ENCODE results near the gene ABCB9.

ABCB9 gene

DNA sequence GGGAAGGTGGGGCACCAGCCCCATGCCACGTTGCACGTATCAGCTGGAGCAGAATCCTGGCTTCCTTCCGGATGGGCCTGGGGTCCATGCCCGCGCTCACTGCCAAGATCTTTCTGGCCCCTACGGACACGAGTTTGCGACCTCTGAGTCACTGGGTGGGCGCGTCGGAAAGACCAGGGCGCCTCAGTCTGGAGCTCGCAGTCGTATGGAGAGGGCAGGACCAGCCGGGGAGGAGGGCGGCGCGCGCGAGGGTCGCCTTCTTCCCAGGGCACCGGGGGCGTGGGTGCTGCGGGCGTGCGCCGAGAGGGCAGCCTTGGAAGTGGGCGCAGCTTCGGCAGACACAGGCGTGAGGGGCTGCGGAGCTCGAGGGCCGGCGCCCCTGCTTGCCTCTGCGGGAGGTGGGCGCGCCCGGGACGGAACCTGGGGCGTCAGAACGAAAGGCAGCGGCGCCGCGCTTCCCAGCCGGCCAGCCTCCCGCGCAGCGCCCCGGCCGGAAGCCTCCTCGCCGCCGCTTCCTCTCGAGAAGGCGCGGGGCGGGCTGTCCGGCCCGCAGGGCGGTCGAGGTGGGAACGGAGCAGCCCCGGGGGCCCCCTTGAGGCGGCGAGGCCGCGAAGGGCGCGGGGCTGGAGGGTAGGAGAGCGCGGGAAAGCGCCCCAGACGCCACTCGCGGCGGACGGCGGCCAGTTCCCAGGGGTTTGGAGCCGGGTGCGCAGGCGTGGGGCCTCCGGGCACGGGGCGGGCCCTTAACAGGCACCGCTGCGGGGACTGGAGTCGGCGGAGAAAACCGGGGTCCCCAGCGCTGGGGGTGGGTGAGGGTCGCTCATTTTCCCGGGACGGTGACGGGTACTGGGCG, 14.1 kb upstream of the ABCB9 start, which contains the start of gene ARL6IP4:
Gene ARL6IP4 (plus strand): TSS at position 499 of the 853 bp plus-strand sequence. CDS start 459 bp downstream, outside the sequence.
- DNase-seq, result peak; percentile 58

DNA sequence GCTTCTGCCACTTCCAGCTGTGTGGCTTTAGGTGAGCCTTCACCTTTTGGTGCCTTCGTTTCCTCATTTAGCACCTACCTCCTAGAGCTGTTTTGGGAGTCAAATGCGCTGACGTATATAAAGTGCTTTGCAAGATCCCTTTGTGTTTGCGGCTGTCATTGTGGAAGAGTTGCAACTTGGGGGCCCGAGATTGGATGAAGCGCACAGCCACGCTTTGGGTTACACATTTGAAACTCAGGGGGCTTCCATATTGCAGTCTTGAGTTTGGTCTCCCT, 13.6 kb upstream of the ABCB9 start:
- no peak for DNase-seq

DNA sequence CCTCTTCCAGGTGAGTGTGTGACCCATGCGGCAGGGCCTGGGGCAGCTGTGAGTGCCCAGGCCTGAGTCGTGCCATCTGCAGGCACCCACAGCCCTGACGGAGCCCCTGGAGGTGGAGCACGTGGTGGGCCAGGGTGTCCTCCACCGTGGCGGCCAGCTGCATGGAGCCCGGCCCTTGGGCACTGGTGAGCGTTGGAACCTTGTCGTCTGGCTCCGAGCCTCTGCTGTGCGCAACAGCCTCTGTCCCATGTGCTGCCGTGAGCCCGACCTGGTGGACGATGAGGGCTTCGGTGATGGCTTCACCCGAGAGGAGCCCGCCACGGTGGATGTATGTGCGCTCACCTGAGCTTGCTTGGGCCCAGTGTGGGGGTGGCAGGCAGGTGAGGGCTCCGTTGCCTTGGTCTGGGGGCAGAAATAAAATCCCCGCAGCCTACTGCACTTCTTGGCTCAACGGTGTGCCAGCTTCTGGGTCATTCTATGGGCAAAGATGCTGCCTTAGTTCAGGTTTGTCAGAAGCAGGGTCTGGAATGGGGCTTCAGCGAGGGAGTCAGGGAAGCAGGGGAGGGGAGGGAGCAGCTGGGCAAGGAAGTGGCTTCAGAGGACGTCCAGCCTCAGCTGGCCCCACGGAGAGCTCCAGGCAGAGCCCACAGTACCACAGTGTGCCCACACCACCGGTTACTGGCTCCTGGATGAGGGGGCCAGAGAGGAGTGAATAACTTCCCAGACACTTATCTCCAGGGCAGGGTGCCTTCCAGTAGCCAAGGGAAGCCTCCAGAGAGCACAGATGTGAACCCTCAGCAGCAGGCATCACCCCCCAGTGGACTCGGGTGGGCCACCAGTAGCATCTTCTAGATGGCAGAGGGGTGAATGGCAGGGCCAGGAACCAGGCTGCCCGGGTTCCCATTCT, 13.0 kb upstream of the ABCB9 start:
- no peak for DNase-seq

DNA sequence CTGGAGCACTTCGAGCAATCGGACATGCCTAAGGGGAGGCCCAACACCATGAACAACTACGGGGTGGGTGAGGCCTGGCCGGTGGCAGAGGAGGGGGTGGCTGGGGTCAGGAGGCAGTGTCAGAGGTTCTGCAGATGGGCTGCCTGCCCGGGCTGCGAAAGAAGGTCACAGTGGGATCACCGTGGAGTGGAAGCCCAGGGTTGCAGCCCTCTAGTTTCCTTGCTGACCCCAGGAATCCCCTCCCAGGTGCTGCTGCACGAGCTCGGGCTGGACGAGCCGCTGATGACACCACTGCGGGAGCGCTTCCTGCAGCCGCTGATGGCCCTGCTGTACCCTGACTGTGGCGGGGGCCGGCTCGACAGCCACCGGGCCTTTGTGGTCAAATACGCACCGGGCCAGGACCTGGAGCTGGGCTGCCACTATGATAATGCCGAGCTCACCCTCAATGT, 12.3 kb upstream of the ABCB9 start:
- DNase-seq, result no peak

DNA sequence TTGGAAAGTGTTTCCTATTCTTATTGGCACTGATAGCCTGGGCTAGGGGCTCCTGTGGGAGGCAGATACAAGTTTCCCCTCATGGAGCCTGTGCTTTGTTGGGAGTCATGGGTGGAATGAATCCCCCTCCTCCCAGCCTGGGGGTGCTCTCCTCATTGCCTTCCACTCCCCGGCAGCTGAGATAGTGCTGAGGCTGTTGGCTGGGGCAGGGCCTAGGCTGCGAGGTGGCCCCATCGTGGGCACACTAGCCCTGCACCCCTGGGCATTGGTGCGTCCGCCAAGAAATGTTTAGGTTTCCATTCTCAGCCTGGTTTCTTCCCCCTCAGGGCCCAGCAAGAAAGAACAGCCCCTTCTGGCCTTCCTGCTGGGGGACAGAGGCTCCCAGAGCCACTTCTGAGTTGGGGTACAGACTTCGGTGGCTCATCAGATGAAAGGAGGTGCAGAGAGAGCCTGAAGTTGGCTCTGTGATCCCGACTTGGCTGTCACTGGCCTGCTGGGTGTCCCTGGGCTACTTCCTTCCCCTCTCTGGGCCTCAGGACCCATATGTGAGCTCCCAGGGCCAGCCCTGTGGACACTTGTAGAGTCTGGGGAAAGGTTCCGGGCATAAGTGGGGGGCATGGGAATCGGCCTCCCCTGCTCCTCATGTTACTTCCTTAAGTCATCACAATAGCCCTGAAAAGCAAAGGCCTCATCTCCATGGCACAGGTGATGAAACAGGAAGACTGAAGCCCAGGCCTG, 11.6 kb upstream of the ABCB9 start:
- no peak for DNase-seq

DNA sequence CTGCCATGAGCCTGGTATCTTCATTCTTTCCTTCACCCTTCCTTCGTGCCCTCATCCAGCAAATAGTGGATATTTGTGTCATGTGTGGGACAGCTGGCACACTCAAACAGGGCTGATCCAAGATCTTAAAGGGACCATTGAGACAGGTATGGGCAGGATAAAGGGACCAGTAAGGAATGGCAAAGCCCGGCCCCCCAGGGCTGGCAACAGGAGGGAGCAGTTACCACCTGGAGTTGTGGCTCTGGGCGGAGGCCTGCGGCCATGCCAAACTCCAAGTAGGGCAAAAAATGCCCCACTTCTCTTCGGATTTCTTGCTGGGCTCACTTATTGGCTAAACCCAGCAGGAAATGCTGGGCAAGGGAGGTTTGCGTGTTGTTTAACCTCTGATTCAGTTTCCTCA, 10.9 kb upstream of the ABCB9 start:
- DNase-seq, result no peak

DNA sequence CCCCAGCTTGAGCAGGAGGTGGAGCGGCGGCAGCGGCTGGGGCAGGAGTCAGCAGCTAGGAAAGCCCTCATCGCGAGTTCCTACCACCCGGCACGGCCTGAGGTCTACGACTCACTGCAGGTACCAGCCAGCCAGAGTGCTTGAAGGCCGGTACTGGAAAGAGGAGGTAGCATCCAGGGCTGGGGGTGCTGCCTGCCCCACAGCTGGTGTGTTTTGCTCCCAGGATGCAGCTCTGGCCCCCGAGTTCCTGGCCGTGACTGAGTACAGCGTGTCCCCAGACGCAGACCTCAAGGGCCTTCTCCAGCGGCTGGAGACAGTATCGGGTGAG, 10.3 kb upstream of the ABCB9 start:
- no peak for DNase-seq

DNA sequence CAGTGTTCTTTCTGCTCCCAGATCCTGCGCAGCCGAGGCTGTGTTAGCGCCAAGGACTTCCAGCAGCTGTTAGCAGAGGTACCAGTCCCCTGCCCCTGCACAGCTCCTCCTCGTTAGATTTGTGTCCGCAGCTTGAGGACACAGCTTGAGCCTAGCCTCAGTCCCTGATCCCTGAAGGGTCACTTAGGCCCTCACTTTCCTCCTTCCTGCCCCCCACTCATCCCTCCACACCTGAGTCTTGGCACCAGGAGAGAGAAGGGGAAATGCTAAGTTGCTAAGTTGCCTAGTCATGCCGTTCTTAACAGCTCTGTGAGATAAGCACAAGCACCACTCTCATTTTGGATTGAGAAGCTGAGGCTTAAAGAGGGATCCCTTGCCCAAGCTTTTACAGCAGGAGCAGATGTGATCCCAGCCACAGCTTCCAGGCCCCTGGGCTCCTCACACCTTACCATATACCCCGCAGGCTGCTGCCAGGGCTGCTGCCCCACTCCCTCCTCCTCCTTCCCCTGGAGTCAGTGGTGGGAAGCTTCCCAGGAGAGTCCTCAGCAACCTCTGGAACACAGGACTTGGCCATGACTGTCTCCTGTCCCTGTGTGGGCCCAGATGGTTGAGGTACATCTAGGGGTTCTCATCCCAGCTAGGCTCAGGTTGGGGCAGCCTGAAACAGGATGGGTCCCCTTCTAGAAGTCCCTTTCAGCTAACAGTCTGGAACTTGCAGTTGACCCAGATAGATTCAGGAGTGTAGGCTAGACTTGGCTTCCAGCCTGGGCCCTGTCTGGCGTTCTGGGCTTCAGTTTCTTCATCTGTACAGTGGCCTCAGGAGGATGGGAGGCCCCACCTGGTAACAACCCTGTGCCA, 9.8 kb upstream of the ABCB9 start:
- no peak for DNase-seq

DNA sequence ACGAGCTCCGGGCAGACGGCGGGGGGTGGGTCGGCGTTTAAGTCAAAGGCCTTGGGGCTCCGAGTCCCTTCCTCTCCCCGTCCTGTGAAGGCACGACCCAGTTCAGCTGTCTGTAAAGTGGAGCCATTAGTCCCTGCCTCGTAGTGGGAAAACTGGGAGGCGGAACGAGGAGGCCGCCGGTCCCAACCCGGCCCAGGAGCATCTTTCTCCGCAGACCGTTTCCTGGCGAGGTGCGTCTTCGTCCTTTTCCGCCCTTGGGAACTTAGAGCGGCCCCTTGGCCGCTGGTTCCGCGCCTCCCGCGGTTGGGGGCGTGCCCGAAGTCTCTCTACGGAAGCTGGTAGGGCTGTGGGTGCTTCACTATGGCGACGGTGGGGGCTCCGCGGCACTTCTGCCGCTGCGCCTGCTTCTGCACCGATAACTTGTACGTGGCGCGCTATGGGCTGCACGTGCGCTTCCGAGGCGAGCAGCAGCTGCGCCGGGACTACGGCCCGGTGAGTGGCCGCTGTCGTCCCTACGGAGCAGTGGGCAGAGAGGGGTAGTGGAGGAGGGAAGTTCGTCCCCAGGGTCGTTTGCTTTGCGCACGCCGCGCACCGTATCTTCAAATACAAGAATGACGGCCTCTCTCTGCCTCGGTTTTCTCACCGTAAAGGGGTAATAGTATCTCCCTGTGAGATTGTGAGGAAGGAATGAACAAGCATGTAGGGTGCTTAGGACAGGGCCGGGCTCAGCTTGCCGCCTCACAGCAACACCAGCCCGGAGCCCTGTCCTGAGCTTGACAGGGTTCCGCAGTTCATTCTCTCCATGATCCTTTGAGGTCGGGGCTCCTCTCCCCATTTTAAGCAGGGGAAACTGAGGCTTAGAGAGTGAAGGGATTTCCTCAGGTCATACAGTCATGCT, 8.9 kb upstream of the ABCB9 start, which contains the start of gene OGFOD2:
Gene OGFOD2 (plus strand): TSS at position 353 of the 898 bp plus-strand sequence. CDS start 8 bp downstream, at position 361.
- DNase-seq, result peak; percentile 92

DNA sequence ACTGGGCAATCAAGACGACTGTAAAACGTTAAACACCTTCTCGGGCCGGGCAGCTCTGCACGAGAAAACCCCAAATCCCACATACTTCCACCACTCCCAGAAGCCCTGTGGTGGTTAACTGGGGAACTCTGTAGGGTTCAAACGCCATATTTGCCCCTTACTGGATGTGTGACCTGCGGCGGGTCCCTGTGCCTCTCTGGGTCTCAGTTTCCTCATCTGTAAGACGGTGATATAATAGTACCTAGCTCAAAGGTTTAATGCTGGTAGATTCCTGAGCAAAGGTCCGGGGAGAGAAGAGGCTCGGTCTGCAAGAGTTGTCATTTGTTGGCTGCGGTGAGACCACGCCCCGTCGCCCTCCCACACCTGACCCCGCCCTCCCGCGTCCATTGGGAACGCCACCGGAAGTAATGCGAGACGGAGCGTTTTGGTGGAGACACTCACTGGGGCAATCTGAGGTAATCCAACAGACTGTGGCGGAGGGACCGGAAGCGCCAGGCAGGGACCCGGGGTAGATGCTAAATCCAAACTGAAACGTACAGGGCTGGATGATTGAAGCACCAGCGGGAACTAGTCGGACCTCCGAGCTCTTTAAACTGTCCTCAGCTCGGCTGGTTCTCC, 8.1 kb upstream of the ABCB9 start:
- peak; percentile 99 for DNase-seq

DNA sequence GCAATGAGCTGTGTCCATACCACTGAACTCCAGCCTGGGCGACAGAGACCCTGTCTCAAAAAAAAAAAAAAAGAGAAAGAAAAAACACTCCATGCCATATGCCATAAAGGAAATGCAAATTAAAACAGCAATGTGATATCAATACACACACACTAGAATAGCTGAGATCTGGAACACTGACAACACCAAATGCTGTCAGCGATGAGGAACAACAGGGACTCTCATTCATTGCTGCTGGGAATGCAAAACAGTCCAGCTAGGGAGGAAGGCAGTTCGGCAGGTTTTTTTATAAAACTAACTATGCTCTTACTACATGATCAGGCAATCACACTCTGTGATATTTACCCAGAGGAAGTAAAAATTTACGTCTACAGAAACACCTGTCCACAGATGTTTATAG, 3.4 kb upstream of the ABCB9 start:
- DNase-seq, result no peak

DNA sequence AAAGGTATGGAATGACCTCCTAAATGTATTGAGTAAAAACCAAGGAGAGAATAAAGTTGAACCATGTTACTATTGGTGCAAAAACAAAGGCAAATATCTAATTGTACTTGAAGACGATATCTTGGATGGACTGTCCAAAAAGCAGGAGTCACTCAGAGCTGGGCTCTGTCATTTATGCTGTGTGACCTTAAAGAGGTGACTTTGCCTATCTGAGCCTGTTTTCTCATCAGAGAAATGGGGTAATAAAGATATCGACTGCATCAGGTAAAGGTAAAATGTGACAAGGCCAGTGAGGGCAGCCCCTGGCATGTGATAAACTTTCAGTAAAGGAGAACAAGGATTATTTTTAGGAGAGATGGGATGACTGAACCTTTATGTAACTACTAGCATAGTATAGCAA, 1.8 kb upstream of the ABCB9 start:
- DNase-seq, result no peak

DNA sequence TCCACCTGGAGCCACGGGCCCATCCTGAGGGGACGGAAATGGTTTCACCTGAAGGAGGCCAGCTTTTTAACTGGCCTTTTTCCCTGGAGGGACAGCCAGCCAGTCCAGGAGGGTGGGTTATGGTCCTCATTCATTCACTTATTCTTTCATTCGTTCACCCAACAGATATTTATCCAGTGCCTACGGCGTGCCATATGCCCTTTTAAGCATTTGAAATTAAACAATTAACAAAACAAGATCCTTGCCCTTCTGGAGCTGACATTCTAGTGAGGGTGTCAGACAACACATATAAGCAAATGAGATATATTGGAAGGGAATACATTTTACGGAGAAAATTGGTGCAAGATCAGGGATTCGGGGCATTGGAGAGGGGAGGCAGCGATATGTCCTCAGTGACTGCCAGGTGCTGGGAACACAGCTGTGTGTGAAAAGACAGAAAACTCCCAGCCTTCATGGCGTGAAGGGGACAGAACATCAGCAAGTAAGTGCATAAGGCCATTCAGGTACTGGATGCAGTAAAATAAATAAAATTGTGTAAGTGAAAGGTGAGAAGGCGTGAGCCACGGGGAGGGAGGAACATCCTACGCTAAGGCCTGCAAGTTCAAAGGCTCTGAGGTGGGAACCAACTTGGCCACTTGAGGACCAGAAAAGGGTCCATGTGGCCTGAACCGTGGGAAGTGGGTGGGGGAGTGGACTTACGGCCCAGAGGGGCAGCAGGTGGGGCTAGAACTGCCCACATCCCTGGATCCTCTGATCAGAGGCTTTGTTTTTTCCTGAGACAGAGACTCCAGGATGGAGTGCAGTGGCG, 684 bp upstream of the ABCB9 start:
- no peak for DNase-seq

DNA sequence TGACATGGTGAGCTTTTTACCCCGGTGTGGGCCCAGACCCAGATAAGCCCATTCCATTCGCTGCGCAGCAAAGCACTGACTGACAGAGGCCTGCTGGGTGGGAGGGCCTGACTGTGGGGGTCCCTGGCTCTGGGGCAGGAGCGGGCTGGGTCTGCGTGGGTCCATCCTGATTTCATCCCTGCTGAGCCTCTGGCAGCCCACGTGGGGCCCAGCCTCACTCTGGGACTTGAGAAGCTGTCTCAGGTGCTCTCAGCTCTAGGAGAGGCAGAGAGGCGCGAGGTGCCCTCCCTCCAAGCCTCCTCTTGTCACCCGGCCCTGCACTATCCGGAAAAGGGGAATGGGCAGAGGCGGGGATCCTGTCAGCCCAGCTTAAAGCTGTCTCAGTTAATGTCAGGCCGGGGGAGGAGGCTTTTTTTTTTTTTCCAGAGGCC, 927 bp downstream of the ABCB9 start:
- DNase-seq, result no peak

DNA sequence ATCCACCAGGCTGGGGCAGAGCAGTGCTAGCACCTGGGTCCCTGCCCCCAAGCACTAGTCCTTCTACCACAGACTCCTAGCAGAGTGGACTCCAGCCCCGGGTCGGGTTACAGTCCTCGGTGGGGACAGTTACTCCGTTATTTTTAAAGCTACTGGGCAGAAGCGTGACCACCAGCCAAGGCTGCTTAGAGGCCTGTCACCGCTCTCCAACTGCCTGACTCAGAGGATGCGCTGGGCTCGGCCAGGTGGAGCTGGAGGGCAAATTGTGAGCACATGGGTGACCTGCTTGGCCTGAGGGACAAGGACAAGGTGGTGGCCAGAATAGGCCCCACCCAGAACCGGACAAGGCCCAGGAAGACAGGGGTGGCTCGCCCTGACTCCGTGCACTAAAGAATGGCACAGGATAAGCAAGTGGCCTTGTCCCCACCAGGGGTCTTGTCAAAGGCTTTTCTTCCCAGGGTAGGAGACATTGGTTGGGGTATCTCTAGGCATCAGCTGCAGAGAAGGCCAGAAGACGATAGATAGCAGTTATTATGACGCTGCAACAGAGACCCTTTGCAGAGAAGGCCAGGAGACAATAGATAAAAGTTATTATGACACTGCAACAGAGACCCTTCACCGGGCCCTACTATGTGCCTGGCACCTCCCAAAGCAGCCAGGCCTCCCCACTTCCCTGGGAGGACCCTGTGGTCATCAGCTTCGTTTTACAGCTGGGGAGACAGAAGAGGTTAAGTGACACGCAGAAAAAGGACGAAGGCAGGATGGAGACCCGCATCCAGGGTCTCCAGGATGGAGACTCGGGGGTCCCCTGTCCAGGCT, 1.6 kb downstream of the ABCB9 start:
- DNase-seq, result no peak

DNA sequence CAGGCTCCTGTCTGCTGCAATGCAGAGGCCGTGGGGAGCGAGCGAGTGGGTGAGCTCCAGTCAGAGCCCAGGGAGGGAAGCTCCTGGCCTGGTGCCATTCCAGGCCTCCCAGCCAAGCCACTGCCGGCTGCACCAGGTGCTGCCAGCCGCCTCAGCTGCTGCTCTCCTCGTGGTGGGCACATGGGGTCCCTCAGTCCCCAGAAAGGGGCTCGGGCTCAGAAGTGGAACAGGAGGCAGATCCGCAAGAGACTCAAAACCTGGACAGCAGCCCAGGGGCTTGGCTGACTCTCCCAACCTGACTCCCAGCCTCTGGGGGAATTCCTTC, 2.4 kb downstream of the ABCB9 start:
- no peak for DNase-seq

DNA sequence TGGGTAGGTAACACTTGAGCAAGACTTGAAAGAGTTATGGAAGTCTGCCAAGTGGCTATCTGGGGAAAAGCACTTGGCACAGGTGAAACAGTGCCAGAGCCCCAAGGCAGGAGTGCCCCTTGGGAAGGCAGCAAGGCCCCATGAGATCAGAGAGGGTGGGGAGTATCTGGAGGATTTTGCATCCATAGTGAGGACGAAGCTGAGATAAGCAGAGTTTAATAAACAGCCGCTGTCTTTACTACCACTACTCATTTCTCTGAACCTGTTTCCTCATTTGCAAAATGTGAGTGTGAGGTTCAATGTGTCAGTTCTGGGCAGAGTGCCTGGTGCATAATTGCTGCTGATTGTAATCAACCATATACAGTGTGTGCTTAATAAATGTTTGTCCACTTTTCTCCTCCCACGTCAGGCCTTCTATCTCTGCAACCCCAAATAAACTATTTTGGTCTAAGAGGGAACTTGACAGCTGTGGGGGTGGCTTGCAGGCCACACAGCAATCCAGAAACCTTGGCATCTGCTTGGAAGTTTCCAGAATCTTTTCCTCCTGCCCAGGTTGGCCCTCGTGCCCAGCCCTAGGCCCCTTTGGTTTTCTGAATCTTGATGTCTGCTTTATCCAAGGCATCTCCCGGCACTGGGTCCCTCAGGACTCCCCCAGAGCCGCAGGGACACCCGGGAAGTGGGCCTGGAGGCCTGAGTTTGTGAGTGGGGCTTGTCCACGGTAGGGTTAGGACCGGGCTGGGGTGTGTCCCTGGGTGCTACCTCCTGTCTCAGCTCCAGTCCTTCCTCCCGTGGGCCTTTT, 4.5 kb downstream of the ABCB9 start:
- no peak for DNase-seq

DNA sequence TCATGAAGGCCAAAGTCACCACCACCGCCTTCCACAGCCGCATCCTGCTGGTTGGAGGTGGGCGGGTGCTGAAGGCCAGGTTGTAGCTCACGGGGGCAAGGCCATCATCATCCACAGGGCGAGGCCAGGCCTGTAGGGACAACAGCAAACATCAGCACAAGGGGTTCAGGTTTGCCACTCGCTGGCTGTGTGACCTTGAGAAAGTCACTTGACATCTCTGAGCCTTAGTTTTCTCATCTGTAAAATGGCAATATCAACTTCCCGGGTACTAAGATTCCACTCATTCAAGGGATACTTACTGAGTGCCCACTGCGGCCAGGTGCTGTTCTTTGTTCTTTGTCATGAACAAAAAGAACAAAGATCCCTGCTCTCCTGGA, 6.1 kb downstream of the ABCB9 start:
- DNase-seq, result no peak
